ELF-1 (cell line): ENCODE data around the gene CLDN11.
A peak's percentile ranks its signal among the peaks of the same experiment; 100 is the strongest.

Experiments
- DNase-seq: peaks from one replicate; pipeline ENCODE4 v3.0.0-alpha.2; 2016; ENCODE audit warnings: low read depth, low spot score

CLDN11 gene

DNA sequence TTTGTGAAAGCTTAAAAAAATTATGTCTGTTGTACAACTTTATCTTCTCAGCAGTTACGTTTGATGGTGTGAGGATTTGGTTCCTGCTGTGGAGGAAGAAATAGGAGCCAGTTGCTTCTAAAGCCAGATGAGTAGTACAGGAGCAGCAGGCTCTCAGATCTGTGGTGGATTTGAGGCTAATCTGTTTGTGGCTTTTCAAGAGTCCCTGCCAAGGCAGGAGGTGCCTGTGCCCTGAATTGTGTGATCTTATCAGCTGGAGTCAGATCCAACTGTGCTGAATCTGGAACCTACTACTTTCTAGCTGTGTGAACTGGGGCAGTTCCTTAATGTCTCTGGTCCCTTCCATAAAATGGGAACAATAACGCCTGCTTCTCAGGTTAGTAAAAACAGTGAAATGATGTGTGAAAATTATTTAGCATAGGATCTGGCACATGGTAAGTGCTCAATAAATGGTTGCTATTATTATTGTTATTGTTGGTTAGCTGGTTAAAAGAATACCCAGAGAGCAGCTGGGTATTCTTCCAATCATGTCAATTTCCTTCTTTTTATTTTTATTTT is 7.7 kb downstream of the CLDN11 start:
- DNase-seq = peak; percentile 12

DNA sequence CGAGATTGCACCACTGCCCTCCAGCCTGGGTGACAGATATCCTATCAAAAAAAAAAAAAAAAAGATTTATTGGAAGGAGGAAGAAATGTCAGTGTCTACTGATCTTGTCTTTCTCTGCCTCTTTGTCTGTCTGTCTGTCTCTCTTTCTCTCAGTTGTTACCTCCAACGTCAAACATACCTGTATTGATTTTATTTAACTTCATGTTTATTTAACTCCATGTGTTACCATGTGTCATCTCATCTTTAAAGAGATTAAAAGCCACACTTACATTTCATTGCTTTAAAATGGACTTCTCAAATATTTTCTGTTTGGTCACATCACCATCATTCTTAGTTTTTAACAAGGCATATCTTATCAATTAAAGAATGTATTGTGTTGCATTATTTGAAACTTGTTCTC is 9.4 kb downstream of the CLDN11 start:
- DNase-seq = no peak

DNA sequence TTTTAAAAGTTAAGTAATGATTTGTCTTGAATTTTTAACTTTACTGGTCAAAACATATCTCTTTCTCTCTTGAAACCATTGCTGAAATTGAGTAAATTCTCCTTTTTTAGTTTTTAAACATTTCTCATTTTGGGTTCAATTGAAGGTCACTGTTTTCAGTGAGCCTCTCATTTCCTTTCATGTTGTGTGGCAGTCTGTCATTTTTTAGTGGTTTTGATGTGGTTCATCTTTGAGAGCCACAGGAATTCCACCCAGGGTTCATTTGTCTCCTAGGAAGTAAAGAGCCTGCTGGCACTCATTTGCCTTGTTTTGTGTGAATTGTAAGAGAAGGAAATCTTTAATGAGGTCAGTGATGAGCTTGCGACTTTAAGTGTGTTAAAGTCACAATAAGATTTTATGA is 10.4 kb downstream of the CLDN11 start:
- no peak for DNase-seq

DNA sequence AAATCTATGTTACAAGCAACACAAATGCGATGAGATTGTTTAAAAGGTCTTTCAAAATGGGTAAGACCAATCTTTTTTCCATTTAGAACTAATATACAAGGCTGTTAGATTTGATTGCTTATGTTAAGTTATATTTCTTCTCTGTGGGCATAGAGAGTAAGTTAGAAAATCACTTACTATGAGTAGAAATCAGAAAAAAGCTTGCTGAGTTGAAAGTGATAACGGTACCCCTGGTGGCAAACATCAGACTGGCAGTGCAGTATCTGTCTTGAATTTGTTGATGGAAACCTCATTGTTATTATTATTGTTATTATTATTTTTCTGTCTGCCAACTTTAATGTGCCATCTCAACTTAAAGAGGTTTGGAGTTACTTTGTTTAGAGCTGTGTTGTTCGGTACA is 12.4 kb downstream of the CLDN11 start:
- DNase-seq = no peak

DNA sequence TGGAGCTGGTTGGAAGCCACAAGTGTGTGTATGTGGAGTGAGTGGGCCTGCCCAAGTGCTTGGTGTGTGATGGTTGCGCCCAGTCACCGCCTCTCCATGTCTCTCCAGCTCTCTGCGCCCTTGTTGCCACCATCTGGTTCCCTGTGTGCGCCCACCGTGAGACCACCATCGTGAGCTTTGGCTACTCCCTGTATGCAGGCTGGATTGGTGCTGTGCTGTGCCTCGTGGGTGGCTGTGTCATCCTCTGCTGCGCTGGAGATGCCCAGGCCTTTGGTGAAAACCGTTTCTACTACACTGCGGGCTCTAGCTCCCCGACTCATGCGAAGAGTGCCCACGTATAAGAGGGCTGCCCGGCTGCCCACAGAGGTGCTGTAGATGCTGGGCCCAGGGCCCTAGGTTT is 13.7 kb downstream of the CLDN11 start:
- DNase-seq = no peak

DNA sequence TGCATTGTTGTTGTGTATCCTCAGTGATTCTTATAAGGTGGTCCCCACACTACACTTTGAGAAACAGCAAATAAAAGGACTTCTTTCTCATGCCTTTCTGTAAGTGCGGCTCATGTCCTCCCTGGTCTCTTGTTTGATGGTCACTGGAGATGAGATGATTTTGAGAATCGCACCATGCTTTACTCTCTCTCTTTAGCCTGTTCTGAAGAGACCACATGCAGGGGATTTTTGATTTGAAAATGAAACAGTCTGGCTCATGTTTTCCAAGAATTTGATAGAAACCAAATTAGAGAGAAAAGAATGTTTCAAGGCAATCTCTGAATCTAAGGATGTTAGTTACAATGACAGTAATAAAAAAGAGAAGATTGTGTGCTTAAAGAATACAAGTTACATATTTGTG is 18.0 kb downstream of the CLDN11 start:
- no peak for DNase-seq

DNA sequence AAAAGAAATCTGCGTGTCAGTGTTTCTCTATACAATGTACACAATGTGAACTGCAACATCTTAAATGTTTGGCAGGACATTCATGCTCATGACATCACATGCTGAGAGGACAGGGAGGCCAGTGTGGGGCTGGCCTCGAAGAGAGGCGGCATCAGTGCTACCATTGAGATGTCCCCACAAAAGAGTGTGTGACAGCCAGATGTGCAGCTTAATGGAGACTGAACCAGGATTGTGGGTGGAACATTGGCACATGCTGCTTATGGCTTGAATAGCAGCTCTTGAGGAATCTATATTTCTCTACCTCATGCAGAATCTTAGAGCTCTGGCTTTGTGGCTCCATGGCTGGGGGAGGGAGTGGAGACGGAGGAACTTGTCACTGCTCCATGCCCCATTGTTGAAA is 18.5 kb downstream of the CLDN11 start:
- DNase-seq = no peak

DNA sequence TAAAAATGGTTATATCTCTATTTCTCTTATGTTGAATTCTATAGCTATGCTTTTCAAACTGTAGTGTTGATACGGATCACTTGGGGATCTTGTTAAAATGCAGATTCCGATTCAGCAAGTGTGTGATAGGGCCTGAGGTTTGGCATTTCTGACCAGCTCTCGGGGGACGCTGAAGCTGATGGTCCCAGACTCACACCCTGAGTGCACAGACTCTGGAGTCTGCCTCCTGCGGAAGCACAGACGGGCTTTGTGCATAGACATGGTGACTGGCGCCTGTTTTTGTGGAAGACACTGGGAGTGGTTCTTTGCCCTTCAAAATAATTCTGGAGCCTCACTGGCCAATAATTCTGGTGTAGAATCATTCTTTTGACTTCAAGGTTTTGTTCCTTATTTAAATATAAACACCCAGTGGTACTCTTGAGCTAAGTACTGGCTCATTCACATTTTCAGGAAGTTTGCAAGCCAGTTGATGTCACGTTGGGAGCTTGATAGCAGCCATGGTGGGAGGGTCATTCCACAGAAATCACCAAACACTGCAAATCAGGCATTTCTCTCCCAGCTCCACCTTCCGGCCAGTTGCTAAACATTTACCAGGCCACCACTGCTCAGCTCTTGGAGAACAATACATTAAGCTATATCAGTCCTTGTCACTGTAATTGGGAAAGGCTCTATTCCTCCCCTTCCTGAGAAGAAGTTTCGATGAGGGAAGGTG is 19.2 kb downstream of the CLDN11 start:
- DNase-seq = peak; percentile 25

DNA sequence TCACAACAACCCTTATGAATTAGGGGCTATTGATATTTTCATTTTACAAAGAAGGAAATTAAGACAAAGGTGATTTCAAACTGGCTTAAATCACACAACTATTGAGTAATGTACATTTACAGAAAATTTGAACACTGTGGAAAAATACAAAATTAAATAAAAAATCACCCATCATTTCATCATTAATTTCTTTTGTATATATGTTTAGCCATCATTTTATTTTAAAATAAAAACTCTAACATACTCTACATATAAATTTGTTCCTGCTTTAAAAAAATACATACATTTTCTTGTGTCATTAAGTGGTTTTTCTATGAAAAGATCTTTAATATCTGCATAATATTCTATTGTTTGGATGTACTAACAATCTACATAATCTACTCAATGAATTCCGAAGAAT is 20.2 kb downstream of the CLDN11 start:
- no peak for DNase-seq

DNA sequence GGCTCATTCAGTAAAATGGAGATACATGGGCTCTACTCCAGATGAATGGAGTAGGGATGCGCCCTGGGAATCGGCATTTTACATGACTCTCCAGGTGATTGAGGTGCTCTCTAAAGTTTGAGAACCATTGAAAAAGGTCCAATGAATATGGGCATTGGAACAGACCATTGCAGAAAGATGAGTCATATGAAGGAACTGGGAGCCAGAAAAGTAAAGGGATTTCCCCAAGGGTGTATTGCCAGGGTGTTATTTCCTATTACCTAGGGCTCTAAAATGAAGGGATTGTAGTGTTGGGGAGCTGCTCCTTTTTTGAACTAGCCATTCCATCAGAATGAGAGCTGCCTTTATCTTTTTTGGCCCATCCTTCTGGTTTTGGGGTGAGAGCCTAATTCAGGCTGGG is 21.7 kb downstream of the CLDN11 start:
- no peak for DNase-seq

DNA sequence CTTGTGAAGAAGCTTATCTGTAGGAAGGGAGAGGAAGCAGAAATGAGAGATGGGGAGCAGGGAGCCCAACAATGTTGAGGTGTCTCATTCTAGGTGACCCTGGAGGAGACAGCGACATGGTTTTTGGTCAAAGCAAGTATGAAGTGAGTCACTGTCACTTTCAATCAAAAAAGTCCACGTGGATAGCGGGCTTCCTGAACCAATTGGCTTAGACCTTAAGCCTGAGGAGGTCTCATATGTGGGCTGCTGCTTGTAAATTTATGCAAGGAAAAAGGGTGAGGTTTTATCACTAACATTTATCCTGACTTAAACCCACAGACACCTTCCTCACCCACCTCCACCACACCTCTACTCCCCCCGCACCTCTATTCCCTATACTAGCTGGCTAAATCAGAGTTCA is 22.7 kb downstream of the CLDN11 start:
- DNase-seq = no peak

DNA sequence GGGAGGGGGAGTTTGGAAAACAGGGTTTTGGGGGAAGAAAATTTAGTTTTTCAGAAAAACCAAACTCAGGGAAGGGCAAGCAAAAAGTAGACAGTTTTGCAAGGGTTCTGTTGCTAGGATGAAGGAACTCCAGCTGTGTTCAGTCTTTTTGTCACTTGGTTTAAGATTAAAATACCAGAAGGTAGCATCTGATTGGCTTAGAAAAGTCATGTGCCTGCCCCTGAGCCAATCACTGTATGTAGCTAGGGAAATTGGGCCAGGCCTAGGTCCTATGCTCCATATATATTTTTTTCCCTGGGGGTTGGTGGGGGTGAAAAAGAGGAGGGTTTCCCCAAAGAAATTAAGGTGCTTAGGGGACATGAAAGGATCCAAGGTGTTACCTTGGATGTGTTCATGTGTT is 24.3 kb downstream of the CLDN11 start:
- no peak for DNase-seq

DNA sequence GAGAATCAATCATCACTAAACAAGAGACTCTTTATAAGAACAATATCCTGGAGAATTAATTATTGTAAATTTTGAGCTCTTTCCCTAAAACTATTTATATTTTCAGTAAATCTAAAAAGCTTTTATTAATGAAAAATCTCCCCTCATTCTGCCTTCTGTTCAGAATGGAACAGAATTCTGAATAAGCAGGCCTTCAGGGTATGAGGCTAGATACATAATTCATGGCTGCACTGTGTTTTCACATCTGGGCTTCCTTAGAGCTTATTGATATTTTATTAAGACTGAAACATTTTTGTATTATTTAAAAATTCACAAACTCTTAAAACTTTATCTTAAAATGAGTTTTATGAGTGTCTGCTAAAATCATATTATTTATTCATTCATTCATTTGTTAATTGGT is 24.8 kb downstream of the CLDN11 start:
- no peak for DNase-seq

DNA sequence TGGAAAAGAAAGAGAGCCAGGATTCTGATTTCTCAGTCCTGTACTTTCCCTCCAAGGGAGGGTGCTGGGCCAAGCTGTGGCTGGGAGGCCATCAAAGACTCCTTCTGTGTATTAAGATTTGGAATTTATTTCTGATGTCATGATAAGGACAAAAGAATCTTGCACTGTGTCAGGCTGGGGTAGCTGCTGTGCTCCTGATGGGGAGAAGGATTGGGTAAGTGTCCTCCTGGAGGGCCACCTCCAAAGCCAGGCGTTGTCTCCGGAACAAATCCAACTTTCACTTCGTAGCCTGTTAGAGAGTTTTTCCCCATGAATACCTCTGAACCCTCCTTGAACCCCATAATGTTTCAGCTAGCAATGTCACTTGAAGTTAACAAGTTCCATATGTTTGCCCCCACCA is 29.9 kb downstream of the CLDN11 start:
- DNase-seq = no peak

DNA sequence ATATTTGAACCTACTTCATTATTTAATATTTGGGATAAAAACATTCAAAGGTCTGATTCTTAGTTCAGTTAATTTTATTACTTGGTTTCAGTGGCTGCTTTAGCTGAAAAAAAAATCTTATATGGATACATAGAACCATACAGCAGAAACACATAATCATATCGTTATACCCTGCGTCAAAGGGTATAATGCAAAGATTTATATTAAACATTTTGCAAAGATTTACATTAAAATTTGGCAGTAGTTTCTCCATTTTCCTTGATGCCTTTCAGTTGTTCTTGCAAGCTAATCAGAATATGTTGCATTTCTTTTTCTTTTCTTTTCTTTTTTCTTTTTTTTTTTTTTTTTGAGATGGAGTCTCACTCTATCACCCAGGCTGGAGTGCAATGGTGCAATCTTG is 31.4 kb downstream of the CLDN11 start:
- DNase-seq = no peak

DNA sequence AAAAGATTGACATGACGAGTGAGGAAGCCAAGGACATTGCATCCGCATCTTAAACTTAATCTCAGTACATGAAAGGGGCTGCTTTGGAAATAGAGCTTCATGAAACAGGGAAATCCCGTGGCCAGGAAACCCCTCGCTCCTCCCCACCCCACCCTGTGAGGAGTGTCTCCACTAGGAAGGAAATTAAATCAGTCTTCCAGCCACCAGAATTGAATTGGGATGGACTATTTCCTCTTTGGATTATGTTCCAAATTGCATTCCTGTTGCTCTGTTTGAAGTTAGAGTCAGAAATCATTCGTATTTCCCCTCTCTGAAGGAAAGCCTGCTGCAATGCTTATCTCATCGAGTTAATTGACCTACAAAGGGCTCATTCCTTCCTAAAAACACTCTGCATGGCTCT is 35.8 kb downstream of the CLDN11 start:
- DNase-seq = no peak

DNA sequence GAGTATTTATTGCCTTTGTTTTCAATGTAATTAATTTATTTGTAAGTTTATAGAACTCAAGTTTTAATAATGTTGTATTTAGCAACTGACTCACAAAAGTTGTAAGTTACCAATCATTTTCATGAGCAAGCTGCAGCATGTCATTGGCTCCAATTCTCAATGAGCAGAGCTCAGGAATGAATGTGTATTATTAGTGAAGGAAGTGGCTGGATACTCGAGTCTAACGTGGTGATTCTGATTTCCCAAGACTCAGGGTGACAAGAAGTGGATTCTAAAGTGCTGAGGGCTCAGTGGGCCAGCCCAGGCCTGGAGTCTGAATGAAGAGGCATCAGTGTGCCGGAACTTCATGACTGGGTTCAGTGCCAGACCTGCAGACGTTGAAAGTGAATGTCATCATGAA is 39.6 kb downstream of the CLDN11 start:
- DNase-seq = no peak

DNA sequence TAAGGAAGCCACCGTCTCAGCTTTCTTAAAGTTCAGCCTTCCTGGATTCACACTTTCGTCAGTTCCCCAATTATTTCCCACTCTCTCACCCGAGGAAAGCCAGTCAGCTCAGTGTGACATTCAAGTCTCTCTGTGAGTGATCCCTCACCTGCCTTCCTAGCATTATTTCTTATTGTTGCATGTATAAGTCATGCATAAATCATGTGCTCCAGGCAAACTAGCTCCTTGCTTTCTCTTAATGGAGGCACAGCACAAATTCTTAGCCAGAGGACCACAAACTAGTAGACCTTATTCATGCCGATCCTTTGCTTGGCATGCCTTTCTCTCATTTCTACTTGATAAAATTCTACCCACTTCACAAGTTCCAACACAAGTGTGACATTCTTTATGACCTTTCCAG is 44.3 kb downstream of the CLDN11 start:
- DNase-seq = no peak

DNA sequence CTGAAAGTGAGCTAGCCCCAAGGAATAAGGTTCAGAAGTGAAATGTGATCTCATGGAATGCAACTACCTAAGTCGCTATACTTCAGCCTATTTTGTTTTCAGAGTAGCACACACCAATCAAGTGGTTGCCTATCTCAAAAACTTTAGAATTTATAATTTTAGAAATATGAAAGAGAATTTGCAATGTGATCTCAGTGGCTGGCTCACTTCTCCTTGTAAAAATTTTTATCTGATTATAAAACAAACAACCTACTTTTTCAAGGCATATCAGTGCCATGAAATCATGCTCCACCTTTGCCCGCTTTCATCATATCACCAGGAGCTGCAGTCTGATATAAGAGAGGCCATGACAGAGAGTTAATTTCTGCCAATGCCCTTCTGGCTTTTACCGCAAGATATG is 47.3 kb downstream of the CLDN11 start:
- DNase-seq = no peak

DNA sequence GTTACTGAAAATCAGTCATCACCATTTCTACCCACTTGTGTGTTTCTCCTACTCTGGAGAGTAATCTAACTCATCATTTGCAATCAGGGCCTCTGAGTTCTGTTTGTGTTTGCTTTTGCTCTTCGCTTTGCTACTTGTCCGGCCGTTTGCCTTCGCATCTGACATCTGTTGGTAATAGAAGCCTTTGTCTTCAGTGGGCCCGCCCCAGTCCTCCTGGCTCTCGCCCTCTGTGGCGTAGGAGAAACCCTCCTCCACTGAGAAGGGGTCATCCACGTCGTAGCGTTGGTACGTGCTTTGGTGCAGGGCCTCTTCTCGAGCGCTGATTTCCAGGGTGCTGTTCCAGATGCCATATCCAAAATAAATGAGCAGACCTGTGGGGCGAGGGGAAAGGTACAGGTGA is 48.3 kb downstream of the CLDN11 start:
- DNase-seq = no peak

DNA sequence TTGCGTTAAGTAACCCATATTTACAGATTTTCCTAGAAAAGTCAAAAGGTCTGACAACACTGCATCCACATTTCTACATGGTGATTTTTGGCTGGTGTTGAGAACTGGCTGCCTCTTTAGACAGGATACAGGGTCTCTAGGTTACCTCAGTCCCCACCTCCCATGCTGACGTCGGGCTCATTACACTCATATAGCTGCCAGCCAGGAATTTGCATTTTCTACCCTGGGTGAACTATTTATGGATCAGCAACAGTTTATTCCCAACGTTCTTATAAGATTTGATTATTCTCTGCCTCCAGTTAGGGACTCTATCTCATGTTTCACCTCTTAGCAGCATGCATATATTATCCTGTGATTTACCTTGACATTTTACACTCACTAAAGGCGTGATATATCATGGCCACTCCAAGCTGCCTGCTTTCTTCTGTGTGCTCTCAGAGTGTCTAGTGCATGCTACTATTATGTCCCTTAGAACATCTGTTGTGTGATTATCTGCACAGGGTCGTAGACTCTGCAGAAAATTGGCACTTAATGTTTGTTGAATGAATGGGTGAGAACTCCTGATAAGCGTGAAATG is 49.0 kb downstream of the CLDN11 start:
- DNase-seq = no peak

DNA sequence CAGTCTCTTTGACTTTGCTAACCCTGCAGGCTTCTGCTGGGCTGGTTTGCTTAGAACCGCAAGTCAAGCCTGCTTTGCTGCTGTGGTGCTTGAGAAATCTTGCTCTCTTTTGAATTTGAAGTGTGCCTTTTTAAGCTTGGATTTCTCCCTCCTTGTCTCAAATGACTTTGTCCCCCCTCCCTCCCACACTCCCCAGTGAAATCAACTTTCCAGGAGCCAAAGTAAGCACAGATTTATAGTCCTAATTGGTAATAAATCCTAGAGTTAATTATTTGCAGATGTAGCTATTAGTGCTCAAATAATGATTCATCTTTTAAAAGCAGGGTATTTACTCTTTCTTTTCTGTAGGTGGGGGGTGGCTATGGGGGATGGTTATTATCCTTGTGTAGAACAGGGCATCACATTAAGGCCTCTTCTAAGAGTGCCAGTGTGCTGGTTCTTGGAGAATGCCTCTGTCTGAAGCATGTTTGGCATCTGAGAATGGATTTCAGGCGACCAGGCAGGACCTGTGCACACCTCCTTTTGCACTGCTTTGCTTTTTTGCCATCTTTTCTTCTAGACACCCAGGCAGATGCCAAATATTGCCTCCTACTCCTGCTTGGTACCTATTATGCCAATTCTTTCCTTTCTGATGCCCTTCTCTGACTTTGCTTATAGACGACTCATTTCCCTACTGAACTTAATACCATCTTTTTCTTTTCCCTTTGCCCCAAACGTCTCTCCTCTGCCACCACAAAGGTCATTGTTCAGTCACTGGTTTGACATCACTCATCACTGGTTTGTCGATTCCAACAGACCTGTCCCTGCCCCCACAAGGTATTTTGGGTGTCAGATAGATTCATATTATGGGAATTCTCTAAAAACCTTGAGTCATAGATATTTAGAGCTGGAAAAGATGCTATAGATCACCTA is 50.7 kb downstream of the CLDN11 start:
- DNase-seq = no peak
